ENCODE results near the gene FAM13A.
"Not testable (repeated sequence)": the region's sequence is repeated elsewhere in the genome, so short reads cannot be mapped to it uniquely, and the experiment has no call there.

The FAM13A gene

DNA sequence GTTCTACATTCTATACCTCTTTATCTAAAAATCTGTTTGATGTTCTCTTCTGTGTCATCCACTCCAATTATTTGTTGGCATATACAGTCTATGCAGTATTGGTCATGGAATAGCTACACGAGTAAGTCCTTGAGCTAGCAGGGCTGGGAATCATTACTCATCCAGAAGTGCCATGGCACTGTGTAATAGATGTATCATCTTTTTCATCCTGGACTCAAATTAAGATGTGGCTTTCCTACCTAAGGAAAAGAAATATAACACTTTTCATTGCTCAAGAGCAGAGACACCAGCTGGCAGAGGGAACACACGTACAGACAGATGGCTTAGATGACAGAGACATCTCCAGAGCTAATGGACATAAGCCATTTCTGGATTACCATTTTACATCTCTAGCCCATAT lies 159.8 kb downstream of the FAM13A start:
- DNase-seq (ENCODE audit: low read depth): no peak

DNA sequence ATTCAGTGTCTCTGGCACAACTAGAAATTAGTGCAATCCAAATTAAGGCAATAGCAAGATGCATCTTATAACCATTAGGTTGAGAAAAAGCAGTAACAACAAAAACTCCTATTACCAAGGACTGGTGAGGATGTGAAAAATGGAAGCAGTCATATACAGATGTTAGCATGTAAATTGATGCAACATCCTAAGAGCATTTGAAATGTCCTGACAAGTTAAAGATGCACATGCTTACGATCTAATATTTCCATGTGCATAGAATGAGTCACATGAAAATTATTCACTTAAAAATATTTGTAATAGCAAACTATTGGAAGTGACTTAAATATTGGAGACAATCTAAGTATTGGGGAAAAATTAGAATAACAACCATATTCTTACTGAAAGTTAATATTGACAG lies 163.0 kb downstream of the FAM13A start:
- DNase-seq (ENCODE audit: low read depth): no peak

DNA sequence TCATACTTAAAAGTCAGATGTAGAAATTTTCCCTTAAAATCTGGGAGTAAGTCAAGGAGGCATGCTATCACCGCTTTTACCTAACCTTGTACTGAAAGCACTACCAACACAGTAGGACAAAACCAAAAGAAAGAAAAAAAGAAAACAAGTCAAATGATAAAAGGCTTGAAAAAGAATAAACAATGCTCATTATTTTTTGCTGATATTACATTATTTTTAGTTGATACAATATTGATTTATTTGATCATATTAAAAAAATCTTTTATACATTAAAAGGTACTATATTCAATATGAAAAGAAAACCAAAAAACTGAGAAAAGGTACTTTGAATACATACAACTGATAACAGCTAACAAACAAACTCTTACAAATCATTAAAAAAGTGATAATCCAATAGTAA lies 164.3 kb downstream of the FAM13A start:
- DNase-seq (ENCODE audit: low read depth): no peak

DNA sequence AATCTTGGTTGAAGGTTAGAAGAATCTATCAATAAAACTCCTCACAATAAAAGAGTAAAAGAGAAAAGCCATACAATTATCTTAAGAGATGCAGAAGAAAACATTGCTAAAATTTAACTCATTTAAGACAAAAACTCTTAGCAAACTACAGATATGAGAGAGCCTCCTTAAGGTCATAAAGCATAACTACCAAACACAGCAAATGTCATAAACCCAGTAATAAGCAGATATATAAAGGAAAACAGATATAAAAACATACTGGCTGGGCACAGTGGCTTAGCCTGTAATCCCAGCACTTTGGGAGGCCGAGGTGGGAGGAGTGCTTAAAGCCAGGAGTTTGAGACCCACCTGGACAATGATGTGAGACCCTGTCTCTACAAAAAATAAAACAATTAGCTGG lies 165.3 kb downstream of the FAM13A start:
- no peak for DNase-seq (ENCODE audit: low read depth)

DNA sequence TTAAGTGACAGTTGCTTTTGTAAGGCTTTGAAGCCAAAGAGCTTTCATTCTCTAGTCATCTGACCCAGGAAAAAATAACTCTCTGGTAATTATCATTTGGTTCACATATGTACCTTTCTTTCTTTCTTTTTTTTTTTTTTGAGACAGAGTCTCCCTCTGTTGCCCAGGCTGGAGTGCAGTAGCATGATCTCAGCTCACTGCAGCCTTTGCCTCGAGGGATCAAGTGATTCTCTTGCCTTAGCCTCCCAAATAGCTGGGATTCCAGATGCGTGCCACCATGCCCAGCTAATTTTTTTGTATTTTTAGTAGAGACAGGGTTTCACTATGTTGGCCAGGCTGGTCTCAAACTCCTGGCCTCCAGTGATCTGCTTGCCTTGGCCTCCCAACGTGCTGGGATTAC lies 169.6 kb downstream of the FAM13A start:
- not testable (repeated sequence) for DNase-seq (ENCODE audit: low read depth)

DNA sequence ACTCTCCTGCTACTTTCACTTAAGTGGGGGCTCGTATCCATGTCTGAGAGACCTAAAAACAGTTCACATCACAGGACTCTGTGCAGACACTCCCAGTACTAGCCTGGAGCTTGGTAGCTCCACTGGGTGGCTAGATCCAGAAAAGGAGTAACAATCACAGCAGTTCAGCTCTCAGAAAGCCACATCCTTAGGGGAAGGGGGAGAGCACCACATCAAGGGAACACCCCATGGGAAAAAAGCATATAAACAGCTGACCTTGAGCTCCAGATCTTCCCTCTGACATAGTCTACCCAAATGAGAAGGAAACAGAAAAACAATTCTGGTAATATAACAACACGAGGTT lies 175.8 kb downstream of the FAM13A start:
- DNase-seq (ENCODE audit: low read depth): no peak

DNA sequence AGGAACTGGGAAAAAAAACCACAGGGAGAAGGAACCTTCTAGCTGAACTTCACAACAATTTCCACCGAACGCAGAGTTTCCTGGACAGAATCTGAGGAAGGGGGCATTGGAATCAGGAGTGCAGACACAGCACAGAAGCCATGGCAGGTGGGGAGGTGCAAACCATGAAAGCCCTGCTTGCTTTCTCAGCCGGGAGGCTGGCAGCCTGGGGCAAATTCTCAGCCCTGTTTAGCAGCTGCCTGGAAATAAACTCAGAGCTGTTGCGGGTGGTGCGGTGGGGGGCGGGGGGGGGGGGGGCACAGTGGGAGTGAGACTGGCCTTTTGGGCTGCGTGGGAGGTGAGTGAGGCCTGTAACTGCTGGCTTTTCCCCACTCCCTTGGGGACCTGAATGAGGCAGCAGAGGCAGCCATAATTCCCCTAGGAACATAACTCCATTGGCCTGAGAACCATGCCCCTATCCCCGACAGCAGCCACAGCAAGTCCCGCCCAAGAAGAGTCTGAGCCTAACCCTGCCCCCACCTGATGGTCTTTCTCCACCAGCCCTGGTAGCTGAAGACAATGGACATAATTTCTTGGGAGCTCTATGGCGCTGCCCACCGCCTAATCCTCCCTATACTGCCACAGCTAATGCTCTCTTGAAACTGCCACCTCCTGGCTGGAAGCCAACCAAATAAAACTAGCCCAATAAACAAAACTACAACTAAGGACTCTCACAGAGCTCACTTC lies 176.3 kb downstream of the FAM13A start:
- DNase-seq (ENCODE audit: low read depth): no peak

DNA sequence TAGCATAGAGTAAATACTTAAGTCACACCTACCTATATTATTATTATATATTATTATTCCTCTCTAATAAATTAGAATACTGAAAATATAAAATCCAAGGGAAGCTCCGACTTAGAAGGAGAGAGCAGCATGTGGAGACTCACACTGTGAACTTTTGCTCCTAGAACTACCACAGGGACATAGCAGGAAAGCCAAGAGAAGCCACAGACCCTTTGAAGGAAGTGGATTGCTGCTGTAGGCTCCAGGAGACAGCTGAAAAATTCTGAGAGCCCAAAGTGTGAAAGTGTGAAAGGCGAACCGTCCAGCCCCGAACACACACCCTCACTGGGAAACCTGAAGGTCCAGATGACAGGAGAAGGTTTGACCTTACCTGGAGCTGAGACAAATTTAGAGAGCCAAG lies 177.0 kb downstream of the FAM13A start:
- no peak for DNase-seq (ENCODE audit: low read depth)

DNA sequence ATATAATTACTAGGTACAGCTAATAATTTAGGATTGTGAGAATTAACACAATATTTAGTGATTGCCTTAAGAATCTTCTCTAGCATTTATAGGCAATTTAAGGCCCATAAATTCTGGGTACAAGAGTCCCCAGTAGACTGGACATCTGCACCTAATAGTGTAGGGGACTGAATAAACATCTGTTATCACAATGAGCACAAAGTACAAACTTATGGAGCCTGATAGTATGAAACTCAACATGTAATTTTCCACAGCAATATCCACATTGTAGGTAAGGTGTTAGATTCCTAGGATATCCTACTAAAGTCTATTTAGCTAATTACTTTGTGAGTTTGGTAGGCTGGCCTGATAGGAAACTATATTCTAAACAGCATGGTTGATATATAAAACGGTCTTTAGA lies 178.3 kb downstream of the FAM13A start:
- no peak for DNase-seq (ENCODE audit: low read depth)

DNA sequence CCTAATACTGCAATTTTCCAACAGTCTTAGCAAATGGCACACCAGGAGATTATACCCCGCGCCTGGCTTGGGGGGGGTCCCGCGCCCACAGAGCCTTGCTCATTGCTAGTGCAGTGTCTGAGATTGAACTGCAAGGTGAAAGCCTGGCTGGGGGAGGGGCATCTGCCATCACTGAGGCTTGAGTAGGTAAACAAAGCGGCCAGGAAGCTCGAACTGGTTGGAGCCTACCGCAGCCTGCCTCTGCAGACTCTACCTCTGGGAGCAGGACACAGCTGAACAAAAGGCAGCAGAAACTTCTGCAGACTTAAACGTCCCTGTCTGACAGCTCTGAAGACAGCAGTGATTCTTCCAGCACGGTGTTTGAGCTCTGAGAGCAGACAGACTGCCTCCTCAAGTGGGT lies 186.6 kb downstream of the FAM13A start:
- DNase-seq (ENCODE audit: low read depth): no peak

DNA sequence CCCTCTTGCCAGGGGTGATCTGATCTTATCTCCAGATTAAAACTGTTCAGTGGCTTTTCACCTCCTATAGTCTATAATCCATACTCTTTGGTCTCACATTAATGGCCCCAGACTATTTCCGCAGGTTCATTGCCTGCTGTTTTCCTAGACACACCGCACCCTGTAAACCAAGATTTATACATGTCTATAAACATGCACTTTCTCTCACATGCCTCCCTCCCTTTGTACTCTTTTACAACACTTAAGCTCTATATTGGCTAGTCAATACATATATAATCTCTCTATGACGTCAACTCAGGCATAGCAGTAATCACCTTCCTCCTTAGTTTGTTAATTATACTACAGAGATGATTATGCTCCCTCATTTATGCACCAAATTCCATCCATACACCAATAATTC lies 188.5 kb downstream of the FAM13A start:
- DNase-seq (ENCODE audit: low read depth): no peak

DNA sequence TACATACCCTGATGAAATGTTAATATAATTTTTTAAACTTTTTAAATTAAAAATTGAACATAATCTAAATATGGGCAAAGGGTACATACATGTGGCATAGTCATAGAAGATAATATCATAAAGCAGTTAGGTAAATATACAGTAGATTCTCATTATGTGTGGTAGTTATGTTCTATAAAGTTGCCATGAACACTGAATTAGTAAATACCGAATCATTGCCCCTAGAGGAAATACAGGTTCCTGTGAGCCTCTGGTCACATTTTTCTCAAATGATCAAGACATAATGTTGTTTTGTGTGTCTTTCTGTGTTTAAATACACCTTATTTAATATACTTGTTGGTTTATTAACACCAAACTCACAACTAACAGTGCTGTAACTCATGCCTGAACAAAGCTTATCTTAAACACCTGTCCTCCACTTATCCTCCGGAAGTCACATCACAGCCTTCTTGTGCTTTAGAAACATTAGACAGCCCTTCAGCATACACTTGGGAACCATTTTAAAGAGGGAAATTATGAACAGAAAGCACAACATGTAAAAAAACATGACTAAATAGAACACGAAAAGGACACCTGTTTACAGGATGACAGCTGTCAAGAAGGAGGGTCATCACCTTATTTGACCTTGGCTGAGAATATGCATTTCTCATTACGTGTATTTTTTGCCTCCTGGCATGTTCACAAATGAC lies 190.0 kb downstream of the FAM13A start:
- DNase-seq (ENCODE audit: low read depth): no peak

DNA sequence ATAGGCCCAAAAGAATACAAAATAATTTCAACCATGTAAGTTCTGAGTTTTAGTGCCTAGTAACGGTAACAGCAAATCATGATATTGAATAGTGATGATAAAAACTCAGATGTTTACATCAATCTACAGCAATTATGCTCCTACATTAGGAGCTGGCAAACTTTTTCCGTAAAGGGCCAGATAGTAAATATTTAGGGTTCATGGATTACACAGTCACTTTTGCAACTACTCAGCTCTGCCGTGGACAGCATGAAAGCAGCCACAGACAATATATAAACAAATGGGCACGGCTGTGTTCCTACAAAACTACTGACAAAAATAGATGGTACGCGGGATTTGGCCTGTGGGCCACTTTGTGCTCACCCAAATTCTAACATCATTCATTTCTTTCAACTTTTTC lies 191.5 kb downstream of the FAM13A start:
- DNase-seq (ENCODE audit: low read depth): no peak

DNA sequence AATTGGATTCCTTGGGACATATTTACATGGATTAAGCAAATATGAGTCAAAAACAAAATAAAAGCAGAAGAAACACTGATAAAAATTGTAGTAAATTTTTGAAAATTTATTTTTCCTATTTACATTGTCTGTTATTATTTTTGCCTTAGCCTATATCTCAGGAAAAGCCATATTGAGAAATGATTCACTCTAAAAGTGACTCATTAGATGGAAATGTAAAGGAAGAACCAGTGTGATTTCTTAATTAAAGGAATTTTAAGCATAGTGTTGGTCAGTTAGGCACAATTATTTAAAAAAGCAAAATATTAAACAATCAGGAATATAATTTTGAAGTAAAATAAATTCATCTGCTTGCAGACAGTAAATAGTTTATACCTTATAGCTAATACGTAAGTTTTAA lies 191.9 kb downstream of the FAM13A start:
- DNase-seq (ENCODE audit: low read depth): no peak

DNA sequence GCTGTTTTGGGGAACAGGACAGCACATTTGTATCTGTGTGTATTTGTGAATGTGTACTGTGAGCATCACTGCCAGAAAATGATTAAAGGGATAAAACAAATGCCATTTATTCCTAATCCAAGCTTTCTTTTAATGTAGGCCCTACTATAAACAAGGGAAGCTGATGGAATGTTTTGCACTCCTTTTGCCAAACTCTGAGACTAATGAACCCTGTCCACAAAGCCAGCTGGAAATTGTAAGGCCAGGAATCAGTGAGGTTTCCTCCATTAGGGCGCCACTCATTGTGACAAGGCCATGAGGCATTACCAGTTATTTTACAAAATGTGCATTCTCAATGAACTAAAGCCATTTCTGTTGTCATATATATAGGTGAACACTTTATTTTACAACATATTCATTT lies 196.4 kb downstream of the FAM13A start:
- DNase-seq (ENCODE audit: low read depth): no peak

DNA sequence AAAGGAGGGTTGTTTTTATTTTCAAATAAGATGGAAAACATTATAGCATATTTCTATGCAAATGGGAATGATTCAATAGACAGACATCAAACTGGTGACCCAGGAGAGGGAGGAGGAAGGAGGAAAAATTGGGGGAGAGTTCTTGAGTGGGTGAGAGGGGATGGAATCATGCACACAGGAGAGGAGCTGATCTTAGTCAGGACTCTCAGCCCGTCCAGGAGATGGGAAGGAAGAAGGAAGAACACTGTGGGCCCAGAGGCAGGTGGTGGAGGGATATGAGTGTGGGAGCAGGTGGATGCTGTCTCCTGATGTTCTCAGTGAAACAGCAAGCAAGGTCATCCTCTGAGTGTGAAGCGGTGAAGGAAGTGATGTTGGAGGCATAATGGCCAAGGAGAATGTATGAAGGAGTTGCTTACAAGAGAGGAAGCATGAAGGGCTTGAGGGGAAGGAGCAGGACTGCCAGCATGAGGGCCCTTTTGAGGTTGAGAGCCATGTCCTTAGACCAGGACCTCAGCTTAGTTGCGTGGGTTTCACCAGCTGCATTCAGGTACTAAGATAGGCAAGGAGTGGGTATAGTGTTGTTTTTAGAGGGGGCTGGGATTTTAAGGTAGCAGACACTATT lies 197.7 kb downstream of the FAM13A start:
- no peak for DNase-seq (ENCODE audit: low read depth)

DNA sequence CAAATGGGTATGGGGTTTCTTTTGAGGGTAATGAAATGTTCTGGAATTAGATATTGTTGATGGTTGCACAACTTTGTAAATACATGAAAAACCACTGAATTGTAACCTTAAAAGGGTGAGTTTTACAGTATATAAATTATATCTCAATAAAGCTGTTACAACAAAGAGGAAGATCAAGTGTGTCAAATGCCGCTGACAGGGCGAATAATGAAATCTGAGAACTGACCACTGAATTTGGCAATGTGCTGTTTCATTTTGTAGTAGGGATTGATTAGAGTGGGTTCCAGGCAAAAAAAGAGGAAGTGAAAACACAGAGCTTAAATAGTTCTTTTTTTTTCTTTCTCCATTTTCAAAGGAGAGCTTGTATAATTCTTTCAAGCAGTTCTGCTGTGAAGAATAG lies 198.2 kb downstream of the FAM13A start:
- DNase-seq (ENCODE audit: low read depth): no peak

DNA sequence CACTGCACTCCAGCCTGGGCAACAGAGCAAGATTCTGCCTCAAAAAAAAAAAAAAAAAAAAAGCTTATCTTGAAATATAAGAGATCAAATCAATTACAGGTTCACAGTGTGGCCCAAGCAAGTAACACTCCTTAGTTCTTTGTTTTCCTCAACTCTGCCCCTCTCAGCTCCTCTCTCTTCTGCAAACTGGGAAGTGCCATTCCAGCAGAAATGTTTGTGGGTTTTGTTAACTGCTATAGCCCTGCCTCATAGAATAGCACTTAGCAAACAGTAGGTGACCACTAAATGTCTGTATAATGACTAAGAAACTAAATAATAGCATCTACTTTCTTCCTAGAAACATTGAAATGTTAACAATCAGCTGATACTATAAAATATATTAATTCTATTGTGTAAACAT lies 199.4 kb downstream of the FAM13A start:
- DNase-seq (ENCODE audit: low read depth): no peak

DNA sequence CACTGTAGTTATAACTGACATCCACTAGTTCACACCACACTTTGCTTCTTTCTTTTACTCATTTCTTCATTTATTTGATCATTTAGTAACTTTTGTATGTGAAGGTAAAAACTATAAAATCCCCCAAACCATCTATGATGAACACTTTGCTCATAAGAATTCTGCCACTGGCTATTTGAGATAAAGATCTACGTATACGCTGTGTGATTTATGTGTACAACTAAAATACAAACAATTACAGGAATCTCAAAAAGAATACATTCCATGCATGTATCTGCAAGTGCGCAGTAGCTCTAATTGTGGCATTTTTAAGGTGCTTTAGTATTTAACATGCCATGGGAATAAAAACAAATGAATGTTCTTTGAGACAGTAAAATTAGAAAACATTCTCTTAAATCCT lies 202.5 kb downstream of the FAM13A start:
- no peak for DNase-seq (ENCODE audit: low read depth)

DNA sequence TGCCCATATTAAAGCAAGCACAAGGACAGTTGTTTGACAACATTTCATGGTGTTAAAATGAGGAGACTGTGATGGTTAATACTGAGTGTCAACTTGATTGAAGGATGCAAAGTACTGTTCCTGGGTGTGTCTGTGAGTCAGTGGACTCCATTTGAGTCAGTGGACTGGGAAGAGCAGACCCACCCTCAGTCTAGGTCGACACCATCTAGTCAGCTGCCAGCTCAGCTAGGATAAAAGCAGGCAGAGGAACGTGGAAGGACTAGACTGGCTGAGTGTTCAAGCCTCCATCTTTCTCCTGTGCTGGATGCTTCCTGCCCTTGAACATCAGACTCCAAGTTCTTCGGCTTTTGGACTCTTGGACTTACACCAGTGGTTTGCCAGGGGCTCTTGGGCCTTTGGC lies 203.4 kb downstream of the FAM13A start:
- DNase-seq (ENCODE audit: low read depth): not testable (repeated sequence)

DNA sequence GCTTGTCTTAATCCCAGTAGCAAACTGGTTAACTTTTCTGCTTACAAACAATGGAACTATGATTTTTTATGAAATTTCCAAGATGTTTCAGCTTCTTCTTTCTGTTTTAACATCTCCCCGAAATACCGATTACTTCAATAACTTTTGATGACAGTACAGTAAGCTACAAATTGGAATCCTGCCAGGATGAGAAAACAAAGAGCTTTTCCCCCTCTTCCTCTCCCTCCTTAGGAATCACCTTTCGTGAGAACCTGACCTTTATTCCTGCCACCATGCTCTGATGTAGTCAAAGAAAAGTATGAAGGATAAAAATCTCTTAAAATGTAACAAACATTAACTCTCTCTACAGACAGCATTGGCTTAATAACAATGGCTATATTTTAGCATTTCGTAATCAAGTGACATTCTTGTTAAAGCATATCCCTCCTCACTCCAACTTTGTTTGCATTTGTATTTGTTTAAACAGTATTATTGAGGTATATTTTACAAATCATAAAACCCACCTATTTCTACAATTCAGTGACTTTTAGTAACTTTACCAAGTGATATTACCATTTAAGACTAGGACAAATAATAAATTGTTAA lies 210.7 kb downstream of the FAM13A start:
- DNase-seq (ENCODE audit: low read depth): no peak

DNA sequence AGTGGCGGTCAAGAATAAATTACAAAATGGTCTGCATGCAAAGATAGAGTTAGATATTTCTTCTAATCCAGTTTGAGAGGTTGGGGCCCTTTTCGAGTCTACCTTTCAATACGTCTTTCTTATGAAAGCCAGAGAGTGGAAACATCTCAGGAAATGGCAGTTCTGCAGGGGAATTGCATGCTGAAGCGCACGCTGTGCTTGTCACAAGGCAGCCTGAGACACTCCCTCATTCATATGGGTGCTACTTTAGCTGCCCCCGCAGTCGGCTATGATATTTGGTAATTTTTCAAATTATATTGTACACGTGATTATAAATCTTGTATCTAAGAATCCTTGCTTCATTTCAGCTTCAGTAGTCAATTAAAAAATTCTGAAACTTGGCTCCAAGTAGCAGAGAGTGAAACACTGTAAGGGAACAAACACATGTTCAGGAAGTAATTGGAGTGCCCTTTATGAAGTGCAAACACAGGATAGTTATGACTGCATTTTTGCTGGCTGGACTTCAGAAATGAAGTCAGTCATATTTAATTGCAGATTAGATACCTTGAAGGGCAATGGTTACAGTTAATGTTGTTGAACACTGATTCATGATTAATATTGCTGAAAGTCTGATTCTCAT lies 213.8 kb downstream of the FAM13A start:
- DNase-seq (ENCODE audit: low read depth): no peak

DNA sequence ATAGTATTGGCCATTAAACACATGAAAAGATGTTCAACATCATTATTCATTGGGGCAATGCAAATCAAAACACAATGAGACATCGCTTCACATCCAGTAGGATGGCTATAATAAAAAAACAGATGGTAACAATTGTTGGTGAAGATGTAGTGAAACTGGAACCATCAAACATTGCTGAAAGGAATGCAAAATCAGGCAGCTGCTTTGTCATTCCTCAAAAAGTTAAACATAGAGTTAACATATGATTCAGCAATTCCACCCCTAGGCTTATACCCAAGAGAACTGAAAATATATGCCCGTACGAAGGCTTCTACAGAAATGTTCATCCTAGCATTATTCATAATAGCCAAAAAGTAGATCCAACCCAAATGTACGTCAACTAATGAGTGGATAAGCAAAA lies 215.3 kb downstream of the FAM13A start:
- DNase-seq (ENCODE audit: low read depth): no peak
